HG03095 (cell line): ENCODE results near the gene TADA2B.

Experiments
- ATAC-seq: cut with Tn5 transposase; IDR thresholded peaks from one replicate; pipeline ENCODE4 v1.9.1; 2021; ENCODE audit warnings: moderate library complexity; ENCODE audit not compliant: unreplicated experiment

The TADA2B gene

DNA sequence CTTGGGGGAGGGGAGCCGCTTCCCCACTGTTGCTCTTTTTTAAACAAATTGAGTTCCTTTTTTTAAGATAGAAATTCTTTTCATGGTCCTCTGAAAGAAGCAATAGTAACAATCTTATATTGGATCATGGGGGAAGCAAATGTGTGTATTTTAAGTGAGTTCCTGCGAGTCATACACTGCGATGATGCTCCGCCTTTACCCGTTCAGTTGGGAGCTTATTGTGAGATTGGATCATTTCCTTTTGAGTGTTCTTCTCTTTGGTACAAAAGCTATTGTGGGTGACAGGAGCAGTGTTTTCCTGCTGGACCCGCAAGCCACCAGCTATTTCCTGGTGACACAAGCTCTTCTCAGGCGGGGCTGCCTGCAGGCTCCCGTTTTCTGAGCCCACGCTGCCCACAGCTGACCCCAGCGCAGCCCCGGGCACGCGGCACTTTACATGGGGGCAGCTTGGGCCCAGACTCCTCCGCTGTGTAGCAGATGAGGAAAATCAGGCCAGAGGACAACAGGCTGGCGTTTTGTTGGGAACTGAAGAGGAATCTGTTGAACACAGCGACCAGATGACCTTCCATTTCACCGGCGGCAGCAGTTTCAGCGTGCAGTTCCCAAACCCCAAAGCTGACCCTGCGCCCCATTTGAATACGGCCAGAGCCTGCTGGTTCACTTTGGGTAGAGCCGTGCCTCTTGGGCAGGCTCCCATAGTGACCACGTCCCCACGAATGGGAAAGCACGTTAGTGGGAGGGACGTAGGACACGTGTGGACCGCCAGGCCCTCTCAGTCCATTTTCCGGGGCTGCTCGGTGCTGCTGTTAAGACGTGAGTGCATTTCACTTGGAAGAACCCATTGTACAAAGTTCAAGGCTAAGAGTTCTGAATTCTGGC, 12.2 kb downstream of the TADA2B start:
- ATAC-seq = no peak

DNA sequence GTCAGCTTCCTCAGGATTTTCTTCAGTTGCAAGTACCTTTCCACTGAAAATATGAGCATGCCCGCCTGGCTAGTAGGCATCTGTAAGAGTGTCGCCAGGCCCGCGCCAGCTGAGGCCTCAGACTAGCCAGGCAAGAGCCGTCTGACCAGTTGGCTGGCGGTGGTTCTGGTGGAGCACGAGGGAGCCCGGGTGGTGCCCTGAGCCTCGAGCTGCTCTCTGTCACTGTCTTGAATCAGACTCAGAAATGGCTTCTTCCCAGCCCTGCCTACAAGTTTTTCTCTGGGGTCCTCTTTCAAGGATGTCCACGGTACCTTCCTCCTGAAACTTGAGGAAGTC, 12.8 kb downstream of the TADA2B start:
- no peak for ATAC-seq

DNA sequence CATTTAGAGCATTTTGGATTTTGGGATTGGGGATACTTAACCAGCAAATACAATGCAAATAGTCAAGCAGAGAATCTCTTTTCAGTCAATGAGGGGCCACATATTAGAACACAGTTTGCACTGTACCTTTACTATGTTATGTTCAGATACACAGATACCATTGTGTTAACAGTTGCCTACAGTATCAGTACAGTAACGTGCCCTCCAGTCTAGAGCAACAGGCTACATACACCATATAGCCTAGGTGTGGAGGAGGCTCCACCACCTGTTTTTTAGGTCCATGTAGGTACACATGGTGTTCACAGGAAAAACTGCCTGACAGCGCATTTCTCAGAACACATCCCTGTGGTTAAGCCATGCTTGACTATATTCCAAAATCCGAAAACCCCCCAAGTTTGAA, 15.6 kb downstream of the TADA2B start:
- no peak for ATAC-seq

DNA sequence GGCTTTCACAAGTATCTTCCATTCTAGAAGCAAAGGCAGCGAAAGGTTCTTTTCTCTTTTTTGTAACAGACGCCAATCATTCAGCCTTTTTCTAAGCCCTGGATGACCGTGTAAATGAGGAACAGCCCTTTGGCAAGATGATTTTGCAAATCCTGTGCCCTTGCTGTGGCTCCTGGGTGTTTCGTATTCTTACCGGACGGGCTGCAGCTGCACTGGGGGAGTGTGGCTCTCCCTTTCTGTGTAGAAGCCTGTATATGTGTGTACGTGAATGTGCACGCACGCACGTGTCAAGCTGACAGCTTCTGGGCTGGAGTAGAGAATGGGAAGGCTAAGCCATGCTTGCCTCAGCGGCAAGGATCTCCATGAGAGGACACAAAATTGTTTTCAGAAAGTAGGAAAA, 16.5 kb downstream of the TADA2B start:
- ATAC-seq = no peak

DNA sequence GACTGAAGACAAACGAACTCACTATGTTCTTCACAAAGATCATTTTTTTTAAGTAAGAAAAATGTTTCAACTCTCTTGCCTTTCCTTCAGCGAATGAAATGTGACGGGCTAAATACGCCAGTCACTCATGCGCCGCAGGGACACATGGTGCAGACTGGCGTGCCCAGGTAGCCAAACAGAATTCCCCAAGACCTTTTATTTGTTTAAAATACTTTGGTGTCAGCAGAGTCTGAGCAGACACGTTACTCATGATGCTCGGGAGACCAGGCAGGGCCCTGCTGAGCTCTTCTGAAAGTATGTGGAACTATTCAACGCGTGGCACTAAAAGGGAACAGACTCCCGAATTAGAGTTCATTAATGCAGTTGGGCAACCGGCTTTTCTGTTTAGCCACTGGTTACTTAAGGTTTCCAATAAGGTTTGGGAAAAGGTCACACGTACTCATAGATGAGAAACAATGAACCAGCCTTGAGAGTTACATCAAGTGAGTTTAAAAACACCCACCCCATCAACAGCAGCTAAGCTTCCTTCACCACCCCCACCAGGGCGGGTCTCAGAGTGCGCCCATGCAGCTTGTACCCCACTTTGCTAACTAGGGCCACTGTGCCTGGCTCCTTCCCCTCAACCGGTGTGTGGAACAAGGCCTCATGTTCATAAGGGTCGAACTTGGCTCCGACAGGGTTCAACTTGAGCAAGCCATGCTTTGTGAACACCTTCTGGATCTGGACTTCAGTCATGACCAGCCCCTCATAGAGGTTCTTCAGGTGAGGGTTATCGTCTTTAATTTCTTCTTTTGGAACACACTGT, 17.4 kb downstream of the TADA2B start:
- no peak for ATAC-seq

DNA sequence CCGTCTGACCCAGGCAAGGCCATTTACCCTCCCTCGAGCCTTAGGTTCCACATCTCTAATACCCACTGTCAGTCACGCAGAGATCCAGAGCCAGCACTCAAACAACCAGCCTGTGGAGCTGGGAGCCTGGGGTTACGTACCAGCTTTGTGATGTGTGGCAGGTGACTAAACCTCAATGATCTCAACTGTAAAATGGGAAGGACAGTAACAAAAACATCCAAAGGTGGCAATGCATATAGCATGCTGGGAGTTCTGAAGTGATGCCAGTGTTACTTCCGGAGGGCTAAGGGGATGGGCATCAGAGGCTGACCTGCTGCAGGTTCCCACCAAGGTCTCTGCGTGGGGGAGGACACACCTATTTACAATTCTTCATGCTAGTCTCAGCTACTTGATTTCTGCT, 18.6 kb downstream of the TADA2B start:
- no peak for ATAC-seq

DNA sequence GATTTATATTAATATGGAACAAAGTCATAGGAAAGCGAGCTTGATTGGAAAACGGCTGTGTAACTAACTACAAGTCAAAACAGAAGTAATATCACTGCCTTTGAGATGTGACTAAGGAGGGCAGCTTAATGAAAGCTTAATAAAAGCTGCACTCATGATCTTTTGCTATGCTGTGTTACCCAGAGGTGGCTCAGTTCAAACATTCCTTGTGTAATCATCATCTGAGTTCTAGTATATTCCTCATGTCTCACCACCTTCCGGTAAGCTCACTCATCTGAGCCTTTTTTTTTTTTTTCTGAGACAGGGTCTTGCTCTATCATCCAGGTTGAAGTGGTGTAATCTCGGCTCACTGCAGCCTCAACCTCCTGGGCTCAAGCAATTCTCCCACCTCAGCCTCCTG, 19.6 kb downstream of the TADA2B start:
- ATAC-seq = no peak

DNA sequence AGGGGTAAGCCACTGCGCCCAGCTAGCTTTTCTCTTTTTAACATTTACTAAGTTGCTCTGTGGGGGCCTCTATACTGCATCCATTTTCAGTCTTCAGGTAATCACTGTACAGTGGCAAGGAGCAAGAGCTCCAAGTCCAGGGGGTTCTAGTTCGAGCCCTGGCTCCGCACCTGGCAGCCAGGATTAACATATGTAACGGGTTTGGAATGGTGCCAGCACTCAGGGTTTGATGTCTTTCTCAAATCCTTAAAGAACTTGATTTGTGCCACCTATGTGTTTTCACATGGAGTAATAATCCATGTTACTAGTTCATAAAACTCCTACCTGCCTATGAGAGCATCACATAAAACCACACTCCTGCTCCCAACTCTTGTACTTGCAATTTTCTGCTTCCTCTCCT, 20.2 kb downstream of the TADA2B start:
- no peak for ATAC-seq

DNA sequence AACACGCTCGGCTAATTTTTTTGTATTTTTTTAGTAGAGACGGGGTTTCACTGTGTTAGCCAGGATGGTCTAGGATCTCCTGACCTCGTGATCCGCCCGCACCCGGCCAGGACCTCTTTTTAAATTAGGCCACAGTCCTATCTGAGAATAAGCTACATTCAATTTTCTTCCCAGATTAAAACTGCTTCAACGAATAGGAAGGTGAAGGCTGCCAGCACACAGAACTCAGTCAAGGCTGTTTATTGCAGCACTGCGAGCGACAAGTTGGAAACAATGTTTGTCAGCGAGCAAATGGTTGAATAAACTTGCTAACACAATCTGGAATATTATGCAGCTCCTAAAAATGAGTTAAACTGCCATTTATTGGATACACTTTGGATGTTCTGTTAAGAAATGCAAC, 22.8 kb downstream of the TADA2B start:
- ATAC-seq = no peak

DNA sequence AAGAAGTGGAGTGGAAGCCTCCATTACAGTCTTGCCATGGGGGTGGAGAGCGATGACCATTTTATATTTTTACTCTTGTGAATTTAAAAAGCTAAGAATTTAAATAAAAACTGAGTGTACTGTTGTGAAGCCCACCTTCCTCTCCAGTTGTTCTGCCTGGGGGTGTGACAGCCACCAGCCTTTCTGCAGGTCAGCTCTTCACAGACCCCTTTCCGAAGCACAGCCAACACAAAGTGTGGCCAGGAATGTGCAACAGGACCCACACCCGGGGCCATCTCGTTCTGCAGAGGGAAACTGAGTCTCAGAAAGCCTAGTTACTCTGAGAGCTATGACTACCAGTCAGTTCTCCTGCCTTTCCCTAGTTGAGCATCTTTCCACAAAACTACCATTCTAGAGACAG, 23.3 kb downstream of the TADA2B start:
- ATAC-seq = no peak

DNA sequence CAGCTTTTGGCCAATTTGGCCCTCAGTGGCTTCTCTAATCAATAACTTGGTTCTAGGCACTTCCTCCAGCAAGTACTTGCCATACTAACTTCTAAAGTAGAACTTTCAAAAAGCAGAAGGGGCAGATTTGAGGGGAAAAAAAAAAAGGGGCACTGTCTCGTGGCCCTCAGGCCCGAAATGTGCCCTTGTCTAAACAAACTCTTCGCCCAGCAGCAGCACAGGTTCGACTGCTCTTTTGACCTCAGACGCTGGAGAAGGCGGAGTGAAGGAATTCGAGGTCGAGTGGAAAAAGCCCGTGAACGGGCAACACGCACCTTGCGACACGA, 23.9 kb downstream of the TADA2B start:
- no peak for ATAC-seq

DNA sequence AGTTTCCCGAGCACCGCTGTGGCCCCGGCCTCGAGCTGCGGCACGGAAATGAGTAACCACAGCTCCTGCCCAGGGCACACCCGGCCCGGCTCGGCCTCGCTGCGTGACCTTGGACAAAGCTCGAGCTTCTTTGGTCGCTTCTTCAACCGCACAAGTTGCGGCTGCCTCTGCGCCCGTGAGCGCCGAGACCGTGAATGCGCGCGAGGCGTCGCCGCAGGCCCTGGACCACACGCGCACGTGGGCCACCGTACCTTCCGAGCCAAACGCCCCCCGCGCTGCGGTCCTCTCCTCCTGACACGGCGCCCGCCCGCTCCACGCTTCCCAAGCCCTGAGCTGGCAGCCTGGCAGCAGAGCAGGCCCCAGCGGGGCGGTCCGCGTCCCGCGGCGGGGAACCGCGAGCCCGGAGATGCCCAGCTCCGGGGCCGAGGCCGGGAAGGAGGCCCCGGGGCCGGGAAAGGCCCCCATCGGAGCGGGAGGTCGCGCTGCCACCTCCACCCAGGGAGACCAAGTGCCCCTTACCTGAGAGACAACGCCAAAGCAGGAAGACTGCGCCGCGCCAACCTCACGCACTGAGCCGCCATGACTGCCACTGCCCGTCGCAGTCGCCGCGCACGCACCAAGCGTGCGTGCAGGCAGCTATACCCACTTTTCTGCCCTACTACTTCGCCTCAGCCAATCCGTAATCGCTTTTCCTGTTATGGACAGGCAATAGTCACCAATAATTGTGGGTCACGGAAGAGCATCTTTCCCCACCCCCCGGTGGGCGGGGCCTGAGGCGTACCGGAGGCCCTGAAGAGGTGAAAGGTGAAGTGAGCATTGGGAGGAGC, 24.5 kb downstream of the TADA2B start, which contains the start of gene GRPEL1:
Gene GRPEL1, minus strand, starts transcription at position 613 of the 827 bp plus-strand sequence. Its CDS starts 32 bp downstream, at position 581.
- peak; percentile 90 for ATAC-seq

DNA sequence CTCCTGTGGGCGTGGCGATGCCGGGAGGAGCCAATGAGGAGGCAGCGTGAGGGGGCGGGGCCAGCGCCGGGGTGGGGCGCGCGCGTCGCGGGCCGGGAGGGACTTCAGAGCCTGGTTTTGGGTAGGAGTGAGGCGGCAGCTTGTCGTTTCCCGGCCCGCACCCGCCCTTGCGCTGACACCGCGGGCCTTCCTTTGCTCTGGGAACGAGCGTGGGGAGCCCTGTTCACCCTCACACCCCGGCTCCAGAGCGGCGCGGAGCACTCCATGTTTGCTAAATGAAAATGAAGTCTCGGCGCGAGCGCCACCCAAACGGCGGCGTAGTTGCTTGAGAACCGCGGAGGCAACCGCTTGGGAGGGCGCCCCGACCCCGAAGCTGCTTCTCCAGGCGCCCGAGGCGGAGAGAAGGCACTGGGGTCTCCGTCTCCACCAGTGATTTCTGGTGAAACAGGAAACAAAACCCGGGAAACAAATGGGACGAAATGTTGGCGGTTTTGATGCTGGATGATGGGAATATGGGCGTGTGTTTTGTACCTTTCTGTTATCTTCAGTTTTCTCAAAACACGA, 25.2 kb downstream of the TADA2B start:
- ATAC-seq = peak; percentile 13

DNA sequence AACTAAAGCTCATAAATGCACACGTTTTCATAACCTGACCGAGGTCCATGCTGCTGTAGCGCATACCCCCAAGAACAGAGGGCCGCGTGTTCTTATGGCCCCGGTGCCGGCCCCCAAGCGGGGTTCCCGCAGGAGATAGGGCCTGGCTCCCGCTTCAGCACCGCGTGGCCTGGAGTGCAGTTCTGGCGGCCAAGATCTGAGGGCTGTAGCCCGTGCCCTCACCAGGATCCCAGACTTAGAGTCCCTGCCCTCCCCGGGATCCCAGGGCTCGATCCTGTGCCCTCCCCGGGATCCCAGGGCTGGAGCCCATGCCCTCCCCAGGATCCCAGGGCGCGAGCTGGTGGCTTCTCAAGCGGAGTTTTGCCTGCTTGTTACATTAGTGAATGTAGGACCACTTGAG, 25.7 kb downstream of the TADA2B start:
- ATAC-seq = no peak

DNA sequence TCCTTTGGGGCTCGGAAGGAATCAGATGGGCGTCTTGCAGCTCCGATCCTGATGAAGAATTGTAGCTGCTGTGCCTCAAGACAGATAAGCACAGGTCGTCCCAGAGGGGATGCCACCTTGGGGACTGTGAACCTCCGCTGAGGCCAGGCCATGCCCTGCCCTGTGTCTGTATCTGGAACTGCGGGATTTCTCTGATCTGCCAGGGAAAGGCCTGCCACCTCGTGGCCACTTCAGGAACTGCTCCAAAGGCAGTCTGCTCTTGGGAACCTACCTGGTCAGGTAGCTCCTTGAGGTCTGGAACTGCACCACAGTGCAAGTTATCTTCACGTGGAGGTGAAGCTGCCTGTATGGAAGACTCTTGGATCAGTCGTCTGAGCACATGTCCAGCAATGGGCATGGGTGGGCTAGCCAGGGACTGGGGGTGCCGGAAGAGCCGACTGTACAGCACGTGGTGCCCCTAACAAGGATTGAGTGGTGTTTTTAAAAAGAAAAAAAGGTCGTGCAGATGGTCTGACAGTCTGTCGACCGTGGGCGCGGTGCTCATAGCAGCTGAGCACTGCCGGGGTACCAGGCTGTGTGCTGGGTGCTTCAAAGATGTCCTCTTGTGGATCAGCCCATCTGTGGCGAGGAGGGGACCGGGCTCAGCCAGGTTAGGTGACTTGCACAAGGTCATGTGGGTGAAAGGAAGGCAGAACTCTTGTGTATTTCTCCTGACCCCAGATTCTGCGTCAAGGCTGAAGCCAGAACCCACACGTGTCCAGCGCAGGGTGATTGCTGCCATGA, 27.7 kb downstream of the TADA2B start:
- peak; percentile 31 for ATAC-seq

DNA sequence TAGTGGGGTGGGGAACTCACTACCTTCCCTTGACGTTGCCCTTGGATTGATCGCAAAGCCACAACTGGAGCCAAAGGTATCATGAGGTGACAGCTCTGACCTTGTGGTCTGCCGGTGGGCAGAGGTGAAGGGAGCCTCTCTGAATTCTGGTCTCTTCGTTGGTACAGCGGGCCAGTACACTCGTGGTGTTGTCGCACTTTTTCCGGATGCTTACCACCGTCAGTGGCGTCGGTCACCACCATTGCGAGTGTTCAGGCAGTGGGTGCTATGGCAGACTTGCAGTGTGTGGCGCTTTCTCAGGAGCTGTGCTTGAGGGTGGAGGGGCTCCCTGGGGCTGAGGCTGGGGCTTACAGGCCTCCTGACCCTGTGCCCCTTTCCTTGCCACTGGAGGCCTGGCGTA, 29.9 kb downstream of the TADA2B start:
- no peak for ATAC-seq

DNA sequence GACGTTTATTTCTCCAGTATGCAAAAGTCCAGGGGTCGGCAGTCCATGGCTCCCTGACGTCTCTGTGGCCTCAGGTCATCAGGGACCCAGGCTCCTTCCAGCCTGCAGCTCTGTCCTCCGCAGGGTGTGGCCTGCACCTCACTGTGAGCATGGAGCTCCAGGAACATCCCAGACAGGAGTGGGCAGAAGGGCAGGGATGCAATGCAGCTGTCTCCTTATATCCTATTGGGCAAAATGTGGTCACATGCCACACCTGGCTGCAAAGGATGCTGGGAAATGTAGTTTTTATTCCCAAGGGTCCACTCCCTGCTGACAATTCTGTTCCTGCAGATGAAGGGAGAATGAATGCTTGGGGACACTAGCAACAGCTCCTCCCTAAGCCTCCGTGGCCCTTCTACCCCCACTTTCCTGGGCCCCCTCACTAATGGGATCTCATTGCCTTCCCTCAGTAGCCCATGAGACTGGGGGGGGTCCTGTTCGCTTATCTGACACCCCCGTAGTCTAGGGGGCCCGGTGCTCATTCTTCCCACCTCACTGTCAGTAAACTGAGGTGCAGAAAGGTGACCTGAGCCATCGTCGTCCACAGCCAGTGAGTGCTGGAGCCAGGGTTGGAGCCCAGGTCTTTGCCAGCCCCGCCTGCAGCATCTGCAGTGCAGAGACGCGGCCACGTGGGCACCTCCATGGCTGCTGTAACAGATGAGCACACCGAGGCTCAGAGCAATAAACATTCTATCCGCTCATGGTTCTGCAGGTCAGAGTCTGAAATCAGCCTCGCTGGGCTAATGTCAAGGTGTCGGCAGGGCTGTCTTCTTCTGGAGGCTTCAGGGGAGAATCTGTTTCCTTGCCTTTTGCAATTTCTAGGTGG, 30.6 kb downstream of the TADA2B start:
- no peak for ATAC-seq

DNA sequence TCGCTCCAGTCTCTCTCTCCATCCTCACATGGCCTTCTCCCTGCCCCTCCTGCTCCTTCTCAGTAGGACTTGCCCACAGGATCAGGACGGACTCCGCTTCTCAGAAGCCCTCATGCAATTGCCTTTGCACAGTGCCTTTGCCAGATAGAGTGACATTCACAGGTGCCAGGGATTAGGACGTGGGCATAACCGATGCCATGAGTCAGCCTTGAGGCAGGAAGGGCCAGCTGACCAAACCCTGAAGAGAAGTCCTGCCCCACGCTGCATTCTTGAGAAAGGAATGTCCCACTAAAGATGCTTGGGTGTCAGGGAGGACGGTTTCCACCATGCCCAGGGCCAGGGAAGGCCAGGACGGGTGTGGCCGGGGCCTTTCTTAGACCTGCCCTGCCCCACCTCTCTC, 31.3 kb downstream of the TADA2B start:
- no peak for ATAC-seq

DNA sequence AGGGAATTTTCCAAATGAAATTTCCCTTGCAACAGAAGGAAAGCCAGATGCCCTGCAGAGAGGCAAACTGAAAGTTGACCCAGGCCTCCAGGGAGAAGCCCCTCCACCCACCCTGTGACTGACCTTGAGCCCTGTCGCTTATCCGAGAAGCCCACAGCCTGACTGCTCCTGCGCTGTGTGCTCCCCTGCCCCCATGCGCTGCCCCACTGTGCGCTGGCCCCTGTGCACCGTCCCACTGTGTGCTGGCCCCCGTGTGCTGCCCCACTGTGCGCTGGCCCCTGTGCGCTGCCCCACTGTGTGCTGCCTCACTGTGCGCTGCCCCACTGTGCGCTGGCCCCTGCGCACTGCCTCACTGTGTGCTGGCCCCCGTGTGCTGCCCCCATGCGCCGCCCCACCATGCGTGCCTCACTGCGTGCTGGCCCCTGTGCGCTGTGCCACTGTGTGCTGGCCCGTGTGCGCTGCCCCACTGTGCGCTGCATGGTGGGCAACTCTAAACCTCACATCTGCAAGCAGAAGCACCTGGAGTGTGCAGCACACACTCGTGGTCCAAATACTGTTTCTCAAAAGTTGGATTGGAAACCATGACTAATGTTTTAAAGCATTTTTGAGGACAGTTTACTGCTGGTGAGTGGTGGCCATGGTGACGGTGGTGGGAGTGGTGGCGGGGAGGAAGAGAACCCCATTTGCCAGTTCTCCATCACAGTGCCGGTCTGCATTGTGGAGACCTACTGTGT, 33.0 kb downstream of the TADA2B start:
- ATAC-seq = no peak
